HG03457 (cell line): Measurements from ENCODE around the gene LRRC8D.
"Not testable (repeated sequence)": the region's sequence is repeated elsewhere in the genome, so short reads cannot be mapped to it uniquely, and the experiment has no call there.

Experiments used
- ATAC-seq: cut with Tn5 transposase; IDR thresholded peaks from one replicate; pipeline ENCODE4 v1.9.1; 2021; ENCODE audit warnings: moderate number of reproducible peaks; ENCODE audit not compliant: unreplicated experiment

LRRC8D gene

GRCh38 chr1:89908672-89909436 is 88.0 kb downstream of the LRRC8D start:
- ATAC-seq = no peak

- ATAC-seq = no peak
Observed at GRCh38 chr1:89910268-89910667, 89.4 kb downstream of the LRRC8D start.

- ATAC-seq = no peak
Observed at GRCh38 chr1:89910780-89911179, 89.9 kb downstream of the LRRC8D start.

- no peak for ATAC-seq
Observed at GRCh38 chr1:89911191-89911991, 90.6 kb downstream of the LRRC8D start.

- ATAC-seq = no peak
Observed at GRCh38 chr1:89912073-89912472, 91.2 kb downstream of the LRRC8D start.

GRCh38 chr1:89913353-89914095 is 92.7 kb downstream of the LRRC8D start:
- no peak for ATAC-seq

- no peak for ATAC-seq
Observed at GRCh38 chr1:89917353-89917752, 96.5 kb downstream of the LRRC8D start.

- ATAC-seq = no peak
Observed at GRCh38 chr1:89918127-89918793, 97.4 kb downstream of the LRRC8D start.

GRCh38 chr1:89918794-89919155 is 97.9 kb downstream of the LRRC8D start:
- ATAC-seq = no peak

GRCh38 chr1:89919174-89919573 is 98.3 kb downstream of the LRRC8D start:
- no peak for ATAC-seq

GRCh38 chr1:89922911-89923310 is 102.1 kb downstream of the LRRC8D start:
- no peak for ATAC-seq

GRCh38 chr1:89923517-89923916 is 102.7 kb downstream of the LRRC8D start:
- ATAC-seq = no peak

- ATAC-seq = not testable (repeated sequence)
Observed at GRCh38 chr1:89924075-89924474, 103.2 kb downstream of the LRRC8D start.

- ATAC-seq = no peak
Observed at GRCh38 chr1:89927049-89927448, 106.2 kb downstream of the LRRC8D start.

- no peak for ATAC-seq
Observed at GRCh38 chr1:89927478-89927877, 106.6 kb downstream of the LRRC8D start.

- ATAC-seq = no peak
Observed at GRCh38 chr1:89928506-89928905, 107.7 kb downstream of the LRRC8D start.

GRCh38 chr1:89929467-89930063 is 108.7 kb downstream of the LRRC8D start:
- ATAC-seq = no peak

- no peak for ATAC-seq
Observed at GRCh38 chr1:89930579-89930978, 109.7 kb downstream of the LRRC8D start.

- no peak for ATAC-seq
Observed at GRCh38 chr1:89931964-89932363, 111.1 kb downstream of the LRRC8D start.

GRCh38 chr1:89932598-89933364 is 111.9 kb downstream of the LRRC8D start:
- ATAC-seq = no peak
